Heart left ventricle (tissue), 16 donors: ENCODE measurements around the gene TNPO2. TPM values are rescaled to one million over a fixed set of nuclear protein-coding genes. Genes with fewer than 3 reads are reported as not detected.

Experiments
- ATAC-seq, 4 donors: fragments of 200-7000 bp; cut with Tn5 transposase; one replicate each; pipeline ENCODE4 v1.9.1; 2020 to 2022; ENCODE audit warnings: moderate library complexity in 4 of 4, mild to moderate bottlenecking in 3 of 4, moderate number of reproducible peaks in 1 of 4
- DNase-seq, 5 donors: peaks; one replicate each; pipeline ENCODE4 v3.0.0-alpha.2; 2020
- H3K27ac ChIP-seq, 12 donors: fragments of 200-600 bp; sonication (generic) in 4 of 12; one replicate each; pipeline versions ENCODE4 v1.5.0 to v1.8.0; 2016 to 2022; ENCODE audit warnings: mild to moderate bottlenecking in 2 of 12
- H3K27me3 ChIP-seq, 9 donors: fragments of 200-600 bp; sonication (generic) in 2 of 9; one replicate each; pipeline versions ENCODE4 v1.5.1 to v1.8.0; 2016 to 2022; ENCODE audit warnings: mild to moderate bottlenecking in 3 of 9
- H3K36me3 ChIP-seq, 9 donors: fragments of 200-600 bp; sonication (generic) in 2 of 9; one replicate each; pipeline versions ENCODE4 v1.5.0 to v1.8.0; 2018 to 2022; ENCODE audit warnings: mild to moderate bottlenecking in 2 of 9
- H3K4me1 ChIP-seq, 12 donors: fragments of 200-600 bp; sonication (generic) in 4 of 12; one replicate each; pipeline versions ENCODE4 v1.5.0 to v1.8.0; 2016 to 2022; ENCODE audit warnings: mild to moderate bottlenecking in 3 of 12
- H3K4me3 ChIP-seq, 12 donors: fragments of 200-600 bp; sonication (generic) in 4 of 12; one replicate each; pipeline versions ENCODE4 v1.5.0 to v1.8.0; 2017 to 2022; ENCODE audit warnings: mild to moderate bottlenecking in 9 of 12, moderate library complexity in 4 of 12
- H3K9me3 ChIP-seq, 12 donors: fragments of 200-600 bp; sonication (generic) in 4 of 12; one replicate each; pipeline versions ENCODE4 v1.5.0 to v1.8.0; 2016 to 2022; ENCODE audit warnings: mild to moderate bottlenecking in 1 of 12
- POLR2A ChIP-seq, 2 donors: fragments of 450-650 bp; IDR thresholded peaks; one replicate each; pipeline ENCODE4 v1.6.1; 2017; ENCODE audit warnings: antibody characterized with exemption in 2 of 2, mild to moderate bottlenecking in 2 of 2, moderate library complexity in 2 of 2
- WGBS, 4 donors: extraction: QIAGEN DNeasy Blood & Tissue Kit in 2 of 4; methylation state at CpG; one replicate each; pipeline versions ENCODE4 v1.1.5 to v1.1.7; 2013 to 2018; 5-methylcytosine and 5-hydroxymethylcytosine counted together
- intact Hi-C, 10 donors: fragments of 100-400 bp; cut with DNase I; formaldehyde crosslinking; loops; one replicate each; pipeline versions ENCODE4 v1.11.1 to v1.14.2; 2022
- polyA plus RNA-seq, 2 donors: library from polyadenylated mRNA; stranded (reverse); fragments of 200-250 nt; gene quantifications; one replicate each; pipeline ENCODE4 v1.2.3, GENCODE V29; 2013
- total RNA-seq, 9 donors: library from RNA; depleted of rRNA in 2 of 9; stranded (reverse); fragments of >200 nt in 2 of 9; fragmentation: NEBNext Ultra II Directional in 3 of 9; extraction: Animal tissue kit (Norgen Biotek cat#: 25700) in 3 of 9; gene quantifications; one replicate each; pipeline versions ENCODE4 v1.1.0 to v1.2.4, GENCODE V29; 2016 to 2023
- TF ChIP-seq, protein P1 (sequence below), 12 donors: fragments of 200-600 bp; sonication (generic) in 4 of 12; IDR thresholded peaks; one replicate each; pipeline versions ENCODE4 v1.5.0 to v1.8.0; 2018 to 2022; ENCODE audit warnings: antibody characterized with exemption in 12 of 12, mild to moderate bottlenecking in 5 of 12
- donor health status: ischemic (EF 13 %, LVEDD 7.1; RV severe dilation, severe dysfunction).
- donor health status: healthy with polysubstance abuse.
- donor health status: DM: no; HTN: yes; CAD: no.
- donor health status: DM: no; HTN: no; CAD: no.
- donor health status: ischemic (EF 25% LVEDD 6.9; RV normal size, moderate dysfunction).
- donor health status: ischemic (EF 25% LVEDD 5.7; RV mildly dilated, moderate dysfunction).
- donor health status: healthy.
- donor health status: DM: yes; HTN: yes; CAD: no.
- donor health status: ischemic (EF 35%, LVEDD 5.7; RV mildly dilated, moderate dysfunction).
- donor health status: nonischemic (EF 11% LVEDD 7.7; RV severe dilation, severe dysfunction).
- donor health status: DM: yes; HTN: yes; CAD: no.
- donor health status: PGD.
- donor health status: ischemic (EF 29% LVEDD 5.4; RV normal size, mild dysfunction).
- donor health status: nonischemic (EF 23%, LVEDD 6.1; RV moderate dilation, normal function).

The TNPO2 gene
- total and polyA plus RNA-seq, 11 donors = 18.0 to 57.4 (median 37.0) TPM

DNA sequence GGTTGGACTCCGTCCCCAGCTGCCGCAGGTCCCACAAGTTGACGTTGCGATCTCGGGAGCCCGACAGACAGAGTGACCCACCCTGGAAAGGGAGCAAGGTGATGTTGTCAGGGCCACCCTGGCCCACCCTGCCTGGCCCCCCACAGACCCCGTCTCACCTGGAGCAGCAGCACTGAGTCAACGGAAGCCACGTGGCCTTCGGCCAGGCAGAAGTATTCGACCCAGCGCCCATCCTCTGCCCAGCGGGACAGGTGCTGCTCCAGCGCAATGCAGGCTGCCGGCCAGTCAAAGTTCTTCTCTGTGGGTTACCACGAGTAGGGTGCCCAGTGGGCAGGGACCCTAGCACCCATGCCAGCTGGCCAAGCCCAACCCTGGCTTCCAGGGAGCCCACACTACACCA, 29.1 kb downstream of the TNPO2 start:
- Histone ChIP-seq H3K27ac (no peak overlapping the region), H3K9me3 (no peaks in the 10 kb centered on the region)

DNA sequence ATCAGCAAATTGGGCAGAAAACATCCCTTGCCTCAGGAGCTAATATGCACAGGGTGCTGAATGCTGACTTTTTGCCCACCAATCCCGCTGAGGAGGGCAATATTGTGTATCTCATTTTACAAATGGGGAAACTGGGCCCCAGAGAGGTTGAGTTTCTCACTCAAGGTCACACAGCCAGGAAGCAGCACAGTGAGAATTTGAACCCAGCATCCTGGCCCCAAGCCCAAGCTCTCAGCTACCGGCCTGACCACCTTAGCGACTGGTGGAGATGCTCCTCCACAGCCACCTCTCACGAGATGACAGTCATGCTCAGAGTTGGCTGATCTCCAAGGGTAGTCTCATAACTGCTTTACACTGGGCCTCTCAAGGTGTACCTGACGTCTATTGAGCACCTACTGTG, 30.8 kb downstream of the TNPO2 start:
- 84 to 100% (median 89%) methylated on average over 2 to 5 of the region's 5 CpGs for WGBS, 4 donors

More for the DNA sequence above, 29.1 kb downstream of the TNPO2 start:
- 90 to 93% (median 93%) methylated on average over 16 of the region's 16 CpGs for WGBS, 4 donors
- H3K4me3 ChIP-seq = no peak overlapping the region
- peaks cover 0 to 22% (median 13%) of the 10 kb centered on the region in 12 donors for H3K4me1 ChIP-seq
- TF ChIP-seq POLR2A (IDR thresholded peaks at IDR 0.05) = no peak
- TF ChIP-seq, protein P1, sequence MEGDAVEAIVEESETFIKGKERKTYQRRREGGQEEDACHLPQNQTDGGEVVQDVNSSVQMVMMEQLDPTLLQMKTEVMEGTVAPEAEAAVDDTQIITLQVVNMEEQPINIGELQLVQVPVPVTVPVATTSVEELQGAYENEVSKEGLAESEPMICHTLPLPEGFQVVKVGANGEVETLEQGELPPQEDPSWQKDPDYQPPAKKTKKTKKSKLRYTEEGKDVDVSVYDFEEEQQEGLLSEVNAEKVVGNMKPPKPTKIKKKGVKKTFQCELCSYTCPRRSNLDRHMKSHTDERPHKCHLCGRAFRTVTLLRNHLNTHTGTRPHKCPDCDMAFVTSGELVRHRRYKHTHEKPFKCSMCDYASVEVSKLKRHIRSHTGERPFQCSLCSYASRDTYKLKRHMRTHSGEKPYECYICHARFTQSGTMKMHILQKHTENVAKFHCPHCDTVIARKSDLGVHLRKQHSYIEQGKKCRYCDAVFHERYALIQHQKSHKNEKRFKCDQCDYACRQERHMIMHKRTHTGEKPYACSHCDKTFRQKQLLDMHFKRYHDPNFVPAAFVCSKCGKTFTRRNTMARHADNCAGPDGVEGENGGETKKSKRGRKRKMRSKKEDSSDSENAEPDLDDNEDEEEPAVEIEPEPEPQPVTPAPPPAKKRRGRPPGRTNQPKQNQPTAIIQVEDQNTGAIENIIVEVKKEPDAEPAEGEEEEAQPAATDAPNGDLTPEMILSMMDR (IDR thresholded peaks at IDR 0.05) = no peak
- intact Hi-C loops = no loop called here
- ATAC-seq = no peak
- H3K36me3 ChIP-seq = peaks cover 0 to 17% (median 7%) of the 10 kb centered on the region in 9 donors
- no peaks in the 10 kb centered on the region for H3K27me3 ChIP-seq
- DNase-seq = no peak

DNA sequence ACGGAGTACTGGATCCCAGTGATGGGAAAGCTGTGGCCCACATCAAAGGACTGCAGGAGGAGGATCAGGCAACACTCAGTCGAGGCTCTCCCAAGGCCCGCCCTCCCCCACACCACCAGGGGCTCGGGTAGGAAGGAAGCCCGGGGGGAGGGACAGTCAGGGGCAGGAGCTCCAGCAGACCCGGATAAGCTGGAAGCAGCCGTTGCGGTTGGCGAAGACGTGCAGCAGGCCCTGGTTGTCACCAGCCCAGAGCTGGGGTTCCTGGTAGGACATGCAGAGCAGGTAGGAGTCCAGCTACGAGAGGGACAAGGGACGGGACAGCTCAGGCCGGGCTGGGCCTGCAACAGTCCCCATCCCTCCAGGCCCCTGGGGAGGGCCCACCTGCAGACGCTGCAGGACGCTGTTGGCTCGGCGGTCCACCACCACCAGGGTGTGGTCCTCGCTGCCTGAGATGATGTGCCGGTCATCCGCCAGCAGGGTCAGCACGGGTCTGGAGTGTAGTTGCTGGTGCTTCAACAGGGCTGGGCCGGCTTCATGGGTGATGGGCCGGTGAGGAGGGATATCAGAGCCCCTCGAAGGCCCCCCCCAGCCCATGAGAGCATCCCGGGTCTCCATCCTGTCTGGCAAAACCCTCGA, 34.0 kb downstream of the TNPO2 start:
- no peak for ATAC-seq
- intact Hi-C loops = no loop called here
- no peak overlapping the region for H3K27ac ChIP-seq
- no peaks in the 10 kb centered on the region for H3K4me1 ChIP-seq
- TF ChIP-seq POLR2A (IDR thresholded peaks at IDR 0.05) = no peak
- TF ChIP-seq, protein P1 (IDR thresholded peaks at IDR 0.05) = no peak
- no peaks in the 10 kb centered on the region for H3K27me3 ChIP-seq
- 58 to 70% (median 66%) methylated on average over 15 to 26 of the region's 26 CpGs for WGBS, 4 donors
- no peak for DNase-seq
- H3K9me3 ChIP-seq = no peaks in the 10 kb centered on the region
- no peaks in the 10 kb centered on the region for H3K36me3 ChIP-seq
- H3K4me3 ChIP-seq = no peak overlapping the region

More for the DNA sequence above, 30.8 kb downstream of the TNPO2 start:
- Histone ChIP-seq H3K27me3 (no peaks in the 10 kb centered on the region), H3K4me3 (no peak overlapping the region), H3K36me3 (peaks cover 0 to 2% (median 0%) of the 10 kb centered on the region in 9 donors), H3K27ac (no peak overlapping the region), H3K9me3 (no peaks in the 10 kb centered on the region), H3K4me1 (peaks cover 0 to 22% (median 13%) of the 10 kb centered on the region in 12 donors)
- DNase-seq (no peak), ATAC-seq (no peak)
- intact Hi-C loops = no loop called here
- TF ChIP-seq, protein P1 (IDR thresholded peaks at IDR 0.05) = no peak
- no peak for TF ChIP-seq POLR2A (IDR thresholded peaks at IDR 0.05)

DNA sequence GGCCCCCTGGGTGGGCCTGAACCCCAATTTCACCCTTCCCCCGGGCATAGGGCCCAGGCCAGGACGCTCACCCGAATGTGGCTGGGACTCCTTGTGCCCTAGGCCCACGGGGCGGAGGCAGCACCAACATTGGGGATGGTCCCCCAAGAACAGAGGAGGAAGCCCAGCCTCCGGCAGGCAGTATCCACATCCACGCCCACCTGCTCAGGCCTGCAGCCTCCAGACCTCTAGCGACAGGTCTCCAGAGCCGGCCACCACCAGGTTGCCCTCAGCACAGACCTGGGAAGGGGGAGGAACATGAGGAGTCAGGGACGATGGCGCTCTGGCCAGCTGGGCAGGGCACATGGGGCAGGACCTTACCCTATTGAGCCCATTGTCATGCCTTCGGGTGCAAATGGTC, 34.7 kb downstream of the TNPO2 start:
- WGBS, 4 donors = 80 to 94% (median 93%) methylated on average over 1 to 12 of the region's 12 CpGs
- intact Hi-C loops = no loop called here
- Histone ChIP-seq H3K9me3 (no peaks in the 10 kb centered on the region), H3K27ac (no peak overlapping the region), H3K4me3 (no peak overlapping the region), H3K27me3 (no peaks in the 10 kb centered on the region), H3K4me1 (no peaks in the 10 kb centered on the region), H3K36me3 (no peaks in the 10 kb centered on the region)
- DNase-seq = no peak
- ATAC-seq = no peak
- TF ChIP-seq, protein P1 (IDR thresholded peaks at IDR 0.05) = no peak
- TF ChIP-seq POLR2A (IDR thresholded peaks at IDR 0.05) = no peak
